ENCODE data around the gene ERMP1. TPM values are rescaled to one million over a fixed set of nuclear protein-coding genes. Genes with fewer than 3 reads are reported as not detected.

Gene ERMP1
- total and polyA plus RNA-seq, 12 donors = 5.1 to 26.2 (median 22.3) TPM

GRCh38 chr9:5858833-5859232 lies 25.9 kb upstream of the ERMP1 start:
- DNase-seq (no peak), ATAC-seq (peak in 2 of 8 donors; percentile 68 to 70)
- Histone ChIP-seq H3K4me1 (peaks cover 0 to 9% (median 0%) of the 10 kb centered on the region in 9 donors), H3K36me3 (peaks cover 0 to 3% (median 0%) of the 10 kb centered on the region in 9 donors), H3K4me3 (no peak overlapping the region), H3K27me3 (no peaks in the 10 kb centered on the region), H3K27ac (no peak overlapping the region), H3K9me3 (no peaks in the 10 kb centered on the region)
- 43 to 48% methylated on average over 3 of the region's 3 CpGs for WGBS, 2 donors
- intact Hi-C loops (cut with DNase I) = no loop called here
- TF ChIP-seq CTCF (IDR thresholded peaks at IDR 0.05) = no peak

- intact Hi-C loops (cut with DNase I) = no loop called here
- no peak for ATAC-seq
- H3K27me3 ChIP-seq = no peaks in the 10 kb centered on the region
Measured at GRCh38 chr9:5857928-5858327, 25.0 kb upstream of the ERMP1 start.

GRCh38 chr9:5854063-5854790 lies 21.3 kb upstream of the ERMP1 start:
- WGBS, 2 donors = 92% methylated on average over 4 of the region's 4 CpGs
- H3K27ac ChIP-seq = no peak overlapping the region
- no peaks in the 10 kb centered on the region for H3K9me3 ChIP-seq
- no peak overlapping the region for H3K4me3 ChIP-seq
- TF ChIP-seq CTCF (IDR thresholded peaks at IDR 0.05) = no peak
- intact Hi-C loops (cut with DNase I) = no loop called here
- no peak for DNase-seq
- H3K27me3 ChIP-seq = no peaks in the 10 kb centered on the region
- H3K4me1 ChIP-seq = peaks cover 0 to 14% (median 0%) of the 10 kb centered on the region in 9 donors
- peaks cover 0 to 3% (median 0%) of the 10 kb centered on the region in 9 donors for H3K36me3 ChIP-seq
- no peak for ATAC-seq

More at GRCh38 chr9:5857928-5858327, 25.0 kb upstream of the ERMP1 start:
- Histone ChIP-seq H3K36me3 (peaks cover 0 to 3% (median 0%) of the 10 kb centered on the region in 9 donors), H3K9me3 (no peaks in the 10 kb centered on the region), H3K4me3 (no peak overlapping the region), H3K4me1 (peaks cover 0 to under 1% (median 0%) of the 10 kb centered on the region in 9 donors), H3K27ac (no peak overlapping the region)
- no peak for DNase-seq
- no peak for TF ChIP-seq CTCF (IDR thresholded peaks at IDR 0.05)

- WGBS, 2 donors = 68 to 78% methylated on average over 3 of the region's 3 CpGs
- DNase-seq = no peak
- peaks cover 0 to 3% (median 0%) of the 10 kb centered on the region in 9 donors for H3K36me3 ChIP-seq
- no peak for TF ChIP-seq CTCF (IDR thresholded peaks at IDR 0.05)
- no peaks in the 10 kb centered on the region for H3K9me3 ChIP-seq
- no peak overlapping the region for H3K27ac ChIP-seq
- peaks cover 0 to 14% (median 0%) of the 10 kb centered on the region in 9 donors for H3K4me1 ChIP-seq
- H3K4me3 ChIP-seq = no peak overlapping the region
- intact Hi-C loops (cut with DNase I) = no loop called here
- no peak for ATAC-seq
- H3K27me3 ChIP-seq = no peaks in the 10 kb centered on the region
Measured at GRCh38 chr9:5853617-5854016, 20.7 kb upstream of the ERMP1 start.

All from heart right ventricle (tissue), 16 donors.